ENCODE results near the gene GDPD3. TPM values are rescaled to one million over a fixed set of nuclear protein-coding genes. Genes with fewer than 3 reads are reported as not detected.
A peak's percentile ranks its signal among the peaks of the same experiment; 100 is the strongest.

Gene GDPD3
- total RNA-seq, 1 donor from 2014 or later, result 6.9 TPM

- DNase-seq (ENCODE audit: extremely low spot score in 2 of 2), result no peak
- H3K9me3 ChIP-seq, result no peaks in the 10 kb centered on the region
- TF ChIP-seq POLR2A (IDR thresholded peaks at IDR 0.05) (no peak), CTCF (IDR thresholded peaks at IDR 0.05) (no peak)
- no peaks in the 10 kb centered on the region for H3K27me3 ChIP-seq
- H3K4me3 ChIP-seq, result no peak overlapping the region
- peaks cover 0 to 4% of the 10 kb centered on the region in 2 donors for H3K36me3 ChIP-seq
- H3K27ac ChIP-seq, result no peak overlapping the region
- H3K4me1 ChIP-seq, result peaks cover 24% of the 10 kb centered on the region
- intact Hi-C loops (cut with DNase I), result loop anchor here (10.0 kb wide), 1 partner anchor 344 kb away; the partner anchor contains the start of gene ZNF771
Observed at GRCh38 chr16:30060346-30060745, 53.0 kb downstream of the GDPD3 start.

- intact Hi-C loops (cut with DNase I), result no loop called here
- Histone ChIP-seq H3K4me1 (peaks cover 27% of the 10 kb centered on the region), H3K9me3 (no peaks in the 10 kb centered on the region), H3K27ac (no peak overlapping the region), H3K36me3 (peaks cover 0 to 4% of the 10 kb centered on the region in 2 donors), H3K27me3 (no peaks in the 10 kb centered on the region), H3K4me3 (no peak overlapping the region)
- TF ChIP-seq CTCF (IDR thresholded peaks at IDR 0.05) (peak in 1 of 3 experiments; percentile 23), POLR2AphosphoS5 (IDR thresholded peaks at IDR 0.05; ENCODE audit: insufficient read depth in 1 of 2, low read depth in 1 of 2) (no peak)
- no peak for DNase-seq (ENCODE audit: extremely low spot score in 2 of 2)
Observed at GRCh38 chr16:30054959-30055553, 58.3 kb downstream of the GDPD3 start.

Other genes with a start within 250 kb of the GDPD3 start
- gene SEZ6L2, start 214.0 kb downstream of the GDPD3 start, total RNA-seq, result 15.7 TPM
- not detected for gene ASPHD1, start 213.0 kb downstream of the GDPD3 start, total RNA-seq
- gene KCTD13, start 187.3 kb downstream of the GDPD3 start, total RNA-seq, result 20.4 TPM
- 85.7 TPM for gene TMEM219, start 151.5 kb downstream of the GDPD3 start, total RNA-seq
- gene TAOK2, start 139.7 kb downstream of the GDPD3 start, total RNA-seq, result 33.1 TPM
- 7.1 TPM for gene HIRIP3, start 117.9 kb downstream of the GDPD3 start, total RNA-seq
- 32.7 TPM for gene INO80E, start 117.3 kb downstream of the GDPD3 start, total RNA-seq
- gene DOC2A, start 102.5 kb downstream of the GDPD3 start, total RNA-seq, result 2.2 TPM
- not detected for gene C16orf92, start 90.3 kb downstream of the GDPD3 start, total RNA-seq
- gene TLCD3B, start 82.3 kb downstream of the GDPD3 start, total RNA-seq, result 0.98 TPM
- 810 TPM for gene ALDOA, start 47.8 kb downstream of the GDPD3 start, total RNA-seq
- gene PPP4C, start 37.5 kb downstream of the GDPD3 start, total RNA-seq, result 60.4 TPM
- 6.4 TPM for gene TBX6, start 21.6 kb downstream of the GDPD3 start, total RNA-seq
- gene YPEL3, start 17.3 kb downstream of the GDPD3 start, total RNA-seq, result 116 TPM
- 104 TPM for gene MAPK3, start 9.7 kb upstream of the GDPD3 start, total RNA-seq
- gene CORO1A, start 70.1 kb upstream of the GDPD3 start, total RNA-seq, result 51.1 TPM
- gene BOLA2B, start 80.1 kb upstream of the GDPD3 start, total RNA-seq, result 292 TPM
- 48.9 TPM for gene SLX1A, start 80.3 kb upstream of the GDPD3 start, total RNA-seq
- gene SULT1A3, start 85.7 kb upstream of the GDPD3 start, total RNA-seq, result 10.8 TPM
- 0.25 TPM for gene NPIPB13, start 134.9 kb upstream of the GDPD3 start, total RNA-seq
- gene CD2BP2, start 241.8 kb upstream of the GDPD3 start, total RNA-seq, result 29.2 TPM

All from vagina (tissue), 2 donors.